GM19455 (cell line): Measurements from ENCODE around the gene PCSK4.
"Not testable (repeated sequence)": the region's sequence is repeated elsewhere in the genome, so short reads cannot be mapped to it uniquely, and the experiment has no call there.

ENCODE experiments used
- ATAC-seq: cut with Tn5 transposase; IDR thresholded peaks from one replicate; pipeline ENCODE4 v1.9.1; 2021; ENCODE audit not compliant: unreplicated experiment

The PCSK4 gene

DNA sequence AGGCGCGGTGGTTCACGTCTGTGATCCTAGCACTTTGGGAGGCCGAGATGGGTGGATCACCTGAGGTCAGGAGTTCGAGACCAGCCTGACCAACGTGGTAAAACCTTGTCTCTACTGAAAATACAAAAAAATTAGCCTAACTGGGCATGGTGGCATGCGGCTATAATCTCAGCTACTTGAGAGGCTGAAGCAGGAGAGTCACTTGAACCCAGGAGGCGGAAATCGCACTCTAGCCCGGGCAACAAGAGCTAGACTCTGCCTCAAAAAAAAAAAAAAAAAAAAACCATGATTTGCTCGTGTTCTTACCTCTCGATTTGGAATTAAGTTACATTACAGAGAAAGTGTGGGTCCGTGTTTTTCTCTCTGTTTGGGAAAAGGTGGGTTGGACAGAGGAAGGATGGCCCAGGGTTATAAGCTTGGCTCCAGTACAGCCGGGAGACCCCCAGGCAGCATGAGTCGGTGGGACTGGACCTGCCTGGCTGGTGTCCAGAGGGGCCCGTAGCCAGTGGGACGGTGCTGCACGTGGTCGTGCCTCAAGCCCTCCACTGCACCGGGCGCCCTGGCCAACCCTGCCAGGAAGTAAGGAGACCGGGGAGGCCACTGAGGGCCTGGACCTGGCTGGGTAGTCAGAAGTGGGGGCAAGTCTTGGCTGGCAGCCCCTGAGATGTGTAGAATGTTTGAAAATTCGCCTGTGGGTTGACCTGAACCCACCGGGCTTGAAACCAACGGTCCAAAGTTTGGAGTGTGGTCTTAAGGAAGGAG lies 48.3 kb downstream of the PCSK4 start:
- ATAC-seq, result no peak

DNA sequence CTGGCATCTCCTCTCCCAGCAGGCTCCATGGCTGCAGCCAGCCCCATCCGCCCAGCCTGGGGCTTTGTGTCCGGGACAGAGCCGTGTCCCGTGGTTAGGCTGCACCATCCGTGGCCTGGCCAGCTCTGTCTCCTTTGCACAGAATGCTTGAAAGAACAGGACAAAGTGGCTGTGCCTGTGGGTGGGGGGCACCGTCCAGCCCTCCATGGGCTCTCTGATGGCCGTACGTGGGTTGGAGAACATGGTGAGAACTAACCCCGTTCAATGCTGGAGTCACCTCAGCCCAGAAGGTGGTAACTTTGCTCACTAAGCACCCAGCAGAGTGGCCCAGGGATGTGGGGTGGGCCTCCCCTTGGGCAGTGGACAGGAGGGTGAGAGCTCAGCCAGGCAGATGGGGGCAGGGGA lies 49.1 kb downstream of the PCSK4 start:
- no peak for ATAC-seq

- no peak for ATAC-seq
These were observed 49.7 kb downstream of the PCSK4 start for GRCh38 chr19:1440418-1440801.

DNA sequence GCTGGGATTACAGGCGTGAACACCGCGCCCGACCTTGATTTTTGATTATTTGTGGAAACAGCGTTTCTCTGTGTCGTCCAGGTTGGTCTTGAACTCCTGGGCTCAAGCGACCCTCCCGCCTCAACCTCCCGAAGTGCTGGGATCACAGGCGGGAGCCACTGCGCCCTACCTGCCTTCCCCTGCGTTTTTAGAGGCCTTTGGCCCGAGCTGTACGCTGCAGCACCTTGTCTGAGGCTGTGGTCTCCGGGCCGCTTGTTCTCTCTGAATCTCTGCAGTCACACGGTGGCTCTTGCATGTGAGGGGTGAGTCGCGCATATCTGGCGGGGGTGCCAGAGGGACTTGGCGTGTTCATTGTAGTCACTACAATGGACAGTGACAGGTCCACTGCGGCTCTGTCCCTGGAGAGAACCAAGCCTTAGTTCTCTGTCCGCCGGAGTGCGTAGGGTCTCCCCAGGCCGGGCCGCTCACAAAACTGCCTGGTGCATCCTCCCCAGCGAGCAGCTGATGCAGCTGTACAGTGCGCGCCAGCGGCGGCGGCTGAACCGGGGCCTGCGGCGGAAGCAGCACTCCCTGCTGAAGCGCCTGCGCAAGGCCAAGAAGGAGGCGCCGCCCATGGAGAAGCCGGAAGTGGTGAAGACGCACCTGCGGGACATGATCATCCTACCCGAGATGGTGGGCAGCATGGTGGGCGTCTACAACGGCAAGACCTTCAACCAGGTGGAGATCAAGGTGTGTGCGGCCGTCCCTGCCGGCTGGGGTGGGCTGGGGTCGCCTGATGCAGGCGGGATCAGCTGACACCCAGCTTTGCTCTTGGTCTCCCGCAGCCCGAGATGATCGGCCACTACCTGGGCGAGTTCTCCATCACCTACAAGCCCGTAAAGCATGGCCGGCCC lies 50.4 kb downstream of the PCSK4 start:
- ATAC-seq, result not testable (repeated sequence)

GRCh38 chr19:1438933-1439354 lies 51.2 kb downstream of the PCSK4 start:
- ATAC-seq, result no peak

- ATAC-seq, result peak; percentile 86
These were observed 51.9 kb downstream of the PCSK4 start, which contains the start of gene RPS15 for GRCh38 chr19:1438035-1438932. RPS15 (plus strand) TSS chr19:1438396; CDS start chr19:1438426, 30 bp downstream.

DNA sequence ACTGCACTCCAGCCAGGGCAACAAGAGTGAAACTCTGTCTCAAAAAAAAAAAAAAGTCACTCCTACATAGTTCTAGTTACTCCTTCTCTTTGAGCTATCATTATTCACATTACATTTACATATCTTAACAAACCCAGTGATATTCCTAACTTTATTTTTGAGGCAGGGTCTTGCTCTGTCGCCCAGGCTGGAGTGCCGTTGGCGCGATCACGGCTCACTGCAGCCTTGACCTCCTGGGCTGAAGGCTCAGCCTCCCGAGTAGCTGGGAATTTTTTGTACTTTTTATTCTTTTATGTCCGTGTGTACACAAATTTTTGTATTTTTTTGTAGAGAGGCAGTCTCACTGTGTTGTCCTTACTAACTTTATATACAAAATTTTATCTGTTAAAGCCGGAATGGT lies 52.5 kb downstream of the PCSK4 start:
- ATAC-seq, result no peak

GRCh38 chr19:1435378-1435989 lies 54.7 kb downstream of the PCSK4 start:
- ATAC-seq, result no peak

- no peak for ATAC-seq
These were observed 55.5 kb downstream of the PCSK4 start for GRCh38 chr19:1434577-1435060.

- no peak for ATAC-seq
These were observed 56.1 kb downstream of the PCSK4 start for GRCh38 chr19:1434040-1434366.

- ATAC-seq, result no peak
These were observed 56.8 kb downstream of the PCSK4 start for GRCh38 chr19:1433119-1434039.

- ATAC-seq, result no peak
These were observed 57.7 kb downstream of the PCSK4 start for GRCh38 chr19:1432507-1432887.

DNA sequence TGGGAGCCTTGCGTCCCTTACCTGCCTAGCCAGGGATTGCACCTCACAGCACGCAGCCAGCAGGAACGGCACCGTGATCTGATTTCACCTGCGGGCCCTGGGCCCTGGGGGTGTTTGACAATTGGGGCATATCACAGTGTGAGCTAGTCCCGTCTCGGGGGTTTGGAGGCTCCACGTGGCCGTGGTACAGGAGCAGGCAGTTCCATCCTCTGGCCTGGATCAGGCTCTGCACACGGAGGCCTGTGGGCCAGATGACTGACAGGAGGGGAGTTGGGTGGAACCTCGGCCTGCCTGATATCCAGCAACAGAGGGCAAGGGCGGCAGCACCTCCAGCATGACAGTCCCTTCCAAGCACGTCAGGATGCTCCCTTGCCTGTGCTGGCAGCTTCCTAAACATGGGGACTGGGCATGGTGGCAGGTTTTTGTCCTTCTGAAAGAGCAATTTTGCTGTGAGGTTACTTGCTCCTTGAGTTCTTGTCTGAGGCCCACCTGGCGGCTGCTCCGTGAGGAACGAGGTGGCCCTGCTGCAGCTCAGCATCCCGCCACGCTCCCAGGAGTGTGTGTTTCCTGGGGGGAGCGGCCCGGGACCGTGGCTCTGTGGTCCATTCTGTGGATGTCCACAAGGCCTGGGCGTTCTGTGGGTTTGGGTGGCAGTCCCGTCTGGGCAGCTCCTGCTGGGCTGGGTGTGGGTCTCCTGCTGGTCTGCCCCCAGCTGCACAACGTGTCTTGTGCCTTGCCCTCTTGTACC lies 58.2 kb downstream of the PCSK4 start:
- no peak for ATAC-seq
